Memory B cell (primary cell): ENCODE measurements around the gene MRPL43.

Experiments used
- ATAC-seq: fragments of 150-1000 bp; cut with Tn5 transposase; 2 replicates; pipeline ENCODE4 v1.10.0; 2021; ENCODE audit warnings: low read depth, mild to moderate bottlenecking, moderate library complexity
- DNase-seq, 2 donors: peaks; one replicate each; pipeline ENCODE4 v3.0.0; 2022; ENCODE audit warnings: low spot score in 2 of 2
- H3K27ac Mint-ChIP-seq: one replicate; pipeline ENCODE4 v1.8.0; 2022; ENCODE audit warnings: mild to moderate bottlenecking, moderate library complexity, mixed read lengths
- H3K27me3 Mint-ChIP-seq: one replicate; pipeline ENCODE4 v1.8.0; 2022; ENCODE audit warnings: mixed read lengths
- H3K36me3 Mint-ChIP-seq: one replicate; pipeline ENCODE4 v1.8.0; 2022; ENCODE audit warnings: mild to moderate bottlenecking, mixed read lengths
- H3K4me1 Mint-ChIP-seq: one replicate; pipeline ENCODE4 v1.8.0; 2022; ENCODE audit warnings: mixed read lengths
- H3K4me3 Mint-ChIP-seq: one replicate; pipeline ENCODE4 v1.8.0; 2022; ENCODE audit warnings: mild to moderate bottlenecking, moderate library complexity, mixed read lengths
- H3K9me3 Mint-ChIP-seq: one replicate; pipeline ENCODE4 v1.8.0; 2022; ENCODE audit warnings: mixed read lengths

The MRPL43 gene

GRCh38 chr10:101028446-101029337 lies 41.4 kb upstream of the MRPL43 start:
- ATAC-seq (no peak), DNase-seq (no peak)
- Mint-ChIP-seq H3K4me3 (no peak overlapping the region), H3K27me3 (peaks cover 11% of the 10 kb centered on the region), H3K36me3 (no peaks in the 10 kb centered on the region), H3K4me1 (peaks cover 15% of the 10 kb centered on the region), H3K27ac (no peak overlapping the region), H3K9me3 (no peaks in the 10 kb centered on the region)

GRCh38 chr10:101027106-101027720 lies 39.9 kb upstream of the MRPL43 start:
- Mint-ChIP-seq H3K36me3 (no peaks in the 10 kb centered on the region), H3K4me3 (no peak overlapping the region), H3K27ac (no peak overlapping the region), H3K4me1 (peaks cover 8% of the 10 kb centered on the region), H3K9me3 (no peaks in the 10 kb centered on the region), H3K27me3 (peaks cover 11% of the 10 kb centered on the region)
- no peak for DNase-seq
- ATAC-seq: no peak

- no peaks in the 10 kb centered on the region for H3K36me3 Mint-ChIP-seq
- H3K27me3 Mint-ChIP-seq: peaks cover 11% of the 10 kb centered on the region
- no peaks in the 10 kb centered on the region for H3K9me3 Mint-ChIP-seq
- peaks cover 10% of the 10 kb centered on the region for H3K4me1 Mint-ChIP-seq
- H3K4me3 Mint-ChIP-seq: no peak overlapping the region
- no peak for DNase-seq
- H3K27ac Mint-ChIP-seq: no peak overlapping the region
- no peak for ATAC-seq
These were observed 35.8 kb upstream of the MRPL43 start for GRCh38 chr10:101022967-101023705.

- no peaks in the 10 kb centered on the region for H3K36me3 Mint-ChIP-seq
- no peak overlapping the region for H3K4me3 Mint-ChIP-seq
- no peaks in the 10 kb centered on the region for H3K9me3 Mint-ChIP-seq
- peaks cover 12% of the 10 kb centered on the region for H3K4me1 Mint-ChIP-seq
- no peak for DNase-seq
- H3K27ac Mint-ChIP-seq: no peak overlapping the region
- peaks cover 10% of the 10 kb centered on the region for H3K27me3 Mint-ChIP-seq
- ATAC-seq: no peak
These were observed 34.5 kb upstream of the MRPL43 start for GRCh38 chr10:101021692-101022251.

- Mint-ChIP-seq H3K27ac (no peak overlapping the region), H3K27me3 (peaks cover 15% of the 10 kb centered on the region), H3K4me3 (no peak overlapping the region), H3K9me3 (no peaks in the 10 kb centered on the region), H3K36me3 (no peaks in the 10 kb centered on the region), H3K4me1 (peaks cover 16% of the 10 kb centered on the region)
- ATAC-seq: no peak
- DNase-seq: no peak
These were observed 33.9 kb upstream of the MRPL43 start for GRCh38 chr10:101021239-101021638.

- Mint-ChIP-seq H3K4me3 (no peak overlapping the region), H3K4me1 (peaks cover 18% of the 10 kb centered on the region), H3K9me3 (no peaks in the 10 kb centered on the region), H3K27me3 (peaks cover 19% of the 10 kb centered on the region), H3K36me3 (no peaks in the 10 kb centered on the region), H3K27ac (no peak overlapping the region)
- DNase-seq (no peak), ATAC-seq (no peak)
These were observed 33.3 kb upstream of the MRPL43 start for GRCh38 chr10:101020427-101021075.

GRCh38 chr10:101019440-101019703 lies 32.1 kb upstream of the MRPL43 start:
- no peaks in the 10 kb centered on the region for H3K36me3 Mint-ChIP-seq
- H3K27ac Mint-ChIP-seq: no peak overlapping the region
- DNase-seq (no peak), ATAC-seq (no peak)
- peak overlapping the region; percentile 60 for H3K4me3 Mint-ChIP-seq
- H3K4me1 Mint-ChIP-seq: peaks cover 21% of the 10 kb centered on the region
- peaks cover 25% of the 10 kb centered on the region for H3K27me3 Mint-ChIP-seq
- no peaks in the 10 kb centered on the region for H3K9me3 Mint-ChIP-seq

- H3K36me3 Mint-ChIP-seq: no peaks in the 10 kb centered on the region
- H3K27me3 Mint-ChIP-seq: peaks cover 27% of the 10 kb centered on the region
- DNase-seq: peak; percentile 51 to 60
- peak overlapping the region; percentile 61 for H3K4me3 Mint-ChIP-seq
- H3K4me1 Mint-ChIP-seq: peaks cover 24% of the 10 kb centered on the region
- H3K9me3 Mint-ChIP-seq: no peaks in the 10 kb centered on the region
- peak overlapping the region; percentile 62 for H3K27ac Mint-ChIP-seq
- peak; percentile 66 for ATAC-seq
These were observed 31.5 kb upstream of the MRPL43 start for GRCh38 chr10:101018600-101019439.

- DNase-seq (peak in 1 of 2 donors; percentile 35), ATAC-seq (peak; percentile 75)
- peak overlapping the region; percentile 62 for H3K27ac Mint-ChIP-seq
- H3K9me3 Mint-ChIP-seq: no peaks in the 10 kb centered on the region
- H3K4me3 Mint-ChIP-seq: peak overlapping the region; percentile 61
- H3K27me3 Mint-ChIP-seq: peaks cover 30% of the 10 kb centered on the region
- no peaks in the 10 kb centered on the region for H3K36me3 Mint-ChIP-seq
- peaks cover 28% of the 10 kb centered on the region for H3K4me1 Mint-ChIP-seq
These were observed 30.9 kb upstream of the MRPL43 start for GRCh38 chr10:101018118-101018599.

- ATAC-seq (no peak), DNase-seq (no peak)
- Mint-ChIP-seq H3K4me1 (peaks cover 33% of the 10 kb centered on the region), H3K9me3 (no peaks in the 10 kb centered on the region), H3K4me3 (no peak overlapping the region), H3K36me3 (no peaks in the 10 kb centered on the region), H3K27ac (no peak overlapping the region), H3K27me3 (peaks cover 30% of the 10 kb centered on the region)
These were observed 29.5 kb upstream of the MRPL43 start for GRCh38 chr10:101016814-101017213.

- no peaks in the 10 kb centered on the region for H3K36me3 Mint-ChIP-seq
- H3K4me3 Mint-ChIP-seq: no peak overlapping the region
- no peaks in the 10 kb centered on the region for H3K9me3 Mint-ChIP-seq
- no peak overlapping the region for H3K27ac Mint-ChIP-seq
- peaks cover 33% of the 10 kb centered on the region for H3K4me1 Mint-ChIP-seq
- peaks cover 30% of the 10 kb centered on the region for H3K27me3 Mint-ChIP-seq
- ATAC-seq (no peak), DNase-seq (no peak)
These were observed 28.3 kb upstream of the MRPL43 start for GRCh38 chr10:101015582-101015973.

- Mint-ChIP-seq H3K27me3 (peaks cover 30% of the 10 kb centered on the region), H3K4me3 (no peak overlapping the region), H3K4me1 (peaks cover 33% of the 10 kb centered on the region), H3K36me3 (no peaks in the 10 kb centered on the region), H3K9me3 (no peaks in the 10 kb centered on the region), H3K27ac (no peak overlapping the region)
- DNase-seq: no peak
- ATAC-seq: no peak
These were observed 27.8 kb upstream of the MRPL43 start for GRCh38 chr10:101014966-101015581.
